GM18499 (cell line): Measurements from ENCODE around the gene SSMEM1.
"Not testable (repeated sequence)": the region's sequence is repeated elsewhere in the genome, so short reads cannot be mapped to it uniquely, and the experiment has no call there.

ENCODE experiments used
- ATAC-seq: cut with Tn5 transposase; IDR thresholded peaks from one replicate; pipeline ENCODE4 v1.9.1; 2021; ENCODE audit warnings: moderate number of reproducible peaks; ENCODE audit not compliant: insufficient read depth, unreplicated experiment

SSMEM1 gene, protein sequence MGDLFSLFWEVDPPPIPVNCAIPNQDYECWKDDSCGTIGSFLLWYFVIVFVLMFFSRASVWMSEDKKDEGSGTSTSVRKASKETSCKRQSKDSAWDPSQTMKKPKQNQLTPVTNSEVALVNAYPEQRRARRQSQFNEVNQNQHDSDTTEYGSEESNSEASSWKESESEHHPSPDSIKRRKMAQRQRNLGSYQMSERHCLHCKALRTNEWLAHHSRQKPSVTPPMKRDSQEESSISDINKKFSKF

DNA sequence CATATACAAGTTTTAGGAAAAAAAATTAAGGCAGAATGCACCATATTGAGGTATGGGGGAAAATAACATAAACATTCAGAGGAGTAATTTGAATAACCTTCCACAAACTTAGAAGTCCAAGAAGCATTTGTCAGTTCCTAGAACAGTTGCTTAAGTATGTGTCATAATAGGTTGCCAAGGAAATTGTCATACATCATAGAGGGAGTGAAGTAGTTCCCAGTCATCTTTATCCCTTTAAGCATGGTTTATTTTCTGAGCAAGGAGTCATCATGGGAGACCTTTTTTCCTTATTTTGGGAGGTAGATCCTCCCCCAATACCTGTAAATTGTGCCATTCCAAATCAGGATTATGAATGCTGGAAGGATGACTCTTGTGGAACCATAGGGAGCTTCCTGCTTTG is at the start of gene SSMEM1:
Gene SSMEM1, plus strand, starts transcription at position 219 of the 400 bp plus-strand sequence. Its CDS starts 51 bp downstream, at position 270.
- ATAC-seq, result no peak

DNA sequence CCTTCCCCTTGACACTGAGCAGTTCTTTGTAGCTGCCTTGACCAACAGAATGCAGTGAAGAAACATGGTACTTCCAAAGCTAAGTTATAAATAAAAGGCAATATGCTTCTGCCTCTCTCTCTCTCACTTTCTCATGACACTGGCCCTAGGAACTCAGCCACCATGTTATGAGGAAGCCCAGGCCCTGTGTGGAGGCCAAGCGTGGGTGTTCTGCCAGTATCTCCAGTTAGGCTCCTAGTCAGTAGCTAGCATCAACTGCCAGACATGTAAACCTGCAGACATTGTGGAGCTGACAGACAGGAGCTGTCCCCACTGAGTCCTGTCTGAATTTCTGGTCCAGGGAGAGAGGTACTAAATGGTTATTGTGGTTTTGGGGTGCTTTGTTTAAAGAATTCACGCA is 47.6 kb upstream of the SSMEM1 start:
- no peak for ATAC-seq

DNA sequence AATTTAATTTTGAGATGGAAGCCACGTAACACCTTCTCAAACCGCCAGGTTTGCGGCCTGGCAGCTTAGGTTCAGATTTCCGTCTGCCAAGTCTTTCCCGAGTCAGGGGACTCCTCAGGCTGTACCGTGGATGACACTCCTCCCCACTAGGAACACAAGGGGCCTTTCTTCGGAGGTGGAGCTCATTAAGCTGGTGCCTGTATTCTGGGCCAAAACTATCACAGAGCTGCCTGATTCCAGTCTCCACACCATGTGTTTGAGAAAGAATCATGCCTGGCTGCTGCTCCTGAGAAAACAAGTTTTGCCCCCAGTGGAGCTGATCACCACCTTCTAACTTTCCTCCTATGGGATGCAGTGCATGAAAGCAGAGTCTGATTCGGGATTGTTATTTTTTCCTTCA is 47.2 kb upstream of the SSMEM1 start:
- no peak for ATAC-seq

DNA sequence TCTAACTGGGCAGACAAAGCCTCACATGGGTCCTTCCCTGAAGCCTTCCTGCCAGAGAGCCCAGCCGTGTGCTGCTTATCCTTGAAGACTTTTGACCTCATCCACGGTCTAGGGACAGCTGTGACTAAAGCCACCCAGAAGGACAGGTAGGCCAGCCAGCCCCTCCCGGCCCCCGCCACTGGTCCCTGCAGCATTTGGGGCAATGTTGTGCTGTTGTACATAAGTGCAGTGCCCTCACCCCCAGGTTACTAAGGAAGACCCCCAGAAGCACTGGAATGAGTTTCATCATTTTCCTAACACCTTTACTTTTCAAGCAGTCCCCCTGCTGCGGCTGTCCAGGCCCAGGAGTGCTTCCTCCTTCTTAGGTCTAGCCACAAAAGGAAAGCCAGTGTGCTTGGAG is 45.5 kb upstream of the SSMEM1 start:
- ATAC-seq, result no peak

DNA sequence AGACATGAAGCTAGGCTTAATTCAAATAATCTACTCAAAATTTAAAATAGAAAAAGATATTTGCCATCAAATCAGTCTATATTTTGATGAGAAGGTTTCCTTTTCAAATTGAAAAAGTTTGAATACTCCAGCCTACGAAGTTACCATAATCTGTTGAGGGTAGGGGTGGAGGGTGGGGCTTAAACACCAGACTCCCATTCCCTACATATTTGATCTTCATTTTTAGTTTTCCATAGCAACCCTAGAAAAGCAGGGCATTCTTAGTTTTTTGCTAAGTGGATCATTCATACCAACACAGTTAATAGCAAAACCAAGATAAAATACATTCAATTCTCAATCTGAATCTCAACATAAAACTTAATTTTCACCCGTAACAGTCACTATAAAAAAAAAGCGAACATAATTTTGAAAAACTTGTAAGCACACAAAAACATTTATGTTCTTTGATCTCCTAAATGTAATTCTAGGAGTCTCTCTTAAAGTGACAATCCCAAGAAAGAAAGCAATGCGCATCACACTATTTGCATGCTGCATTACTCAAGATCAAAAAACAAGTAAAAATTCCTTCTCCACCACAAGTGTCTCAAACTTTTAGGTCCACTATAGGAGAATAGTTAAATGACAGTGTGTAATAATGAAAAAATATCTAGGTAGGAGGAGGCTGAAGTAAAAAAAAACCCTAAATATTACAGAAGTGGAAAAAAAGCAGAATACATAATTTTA is 33.3 kb upstream of the SSMEM1 start:
- no peak for ATAC-seq

DNA sequence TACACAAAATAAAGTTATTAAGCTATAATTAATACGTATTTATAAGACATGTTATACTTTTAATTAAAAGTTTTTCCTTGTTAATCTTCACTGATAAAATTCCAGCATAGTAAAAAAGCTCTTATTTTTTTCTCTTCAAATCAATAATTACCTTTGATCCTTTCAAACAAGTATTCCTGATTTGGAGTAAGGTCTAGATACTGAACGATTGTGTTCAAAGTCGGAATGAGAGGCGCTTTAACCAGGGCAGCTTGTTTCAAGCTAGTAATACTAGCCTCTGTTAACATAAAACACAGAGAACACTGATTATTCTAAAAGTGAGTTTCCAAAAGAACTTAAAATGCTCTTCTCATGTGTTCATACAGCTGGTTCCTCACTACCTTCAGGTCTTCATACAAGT is 29.4 kb upstream of the SSMEM1 start:
- ATAC-seq, result no peak

DNA sequence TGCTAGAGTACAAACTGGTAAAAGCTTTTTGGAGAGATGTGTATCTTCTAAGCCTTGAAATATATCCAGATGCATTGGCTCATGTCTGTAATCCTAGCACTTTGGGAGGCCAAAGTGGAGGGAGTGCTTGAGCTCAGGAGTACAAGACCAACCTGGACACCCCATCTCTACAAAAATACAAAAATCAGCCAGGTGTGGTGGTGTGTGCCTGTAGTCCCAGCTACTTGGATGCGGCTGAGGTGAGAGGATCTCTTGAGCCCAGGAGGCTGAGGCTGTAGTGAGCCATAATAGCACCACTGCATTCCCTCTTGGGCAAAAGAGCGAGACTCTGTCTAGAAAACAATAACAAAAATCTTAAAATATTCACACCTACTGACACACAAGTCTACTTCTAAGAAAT is 28.0 kb upstream of the SSMEM1 start:
- ATAC-seq, result no peak

DNA sequence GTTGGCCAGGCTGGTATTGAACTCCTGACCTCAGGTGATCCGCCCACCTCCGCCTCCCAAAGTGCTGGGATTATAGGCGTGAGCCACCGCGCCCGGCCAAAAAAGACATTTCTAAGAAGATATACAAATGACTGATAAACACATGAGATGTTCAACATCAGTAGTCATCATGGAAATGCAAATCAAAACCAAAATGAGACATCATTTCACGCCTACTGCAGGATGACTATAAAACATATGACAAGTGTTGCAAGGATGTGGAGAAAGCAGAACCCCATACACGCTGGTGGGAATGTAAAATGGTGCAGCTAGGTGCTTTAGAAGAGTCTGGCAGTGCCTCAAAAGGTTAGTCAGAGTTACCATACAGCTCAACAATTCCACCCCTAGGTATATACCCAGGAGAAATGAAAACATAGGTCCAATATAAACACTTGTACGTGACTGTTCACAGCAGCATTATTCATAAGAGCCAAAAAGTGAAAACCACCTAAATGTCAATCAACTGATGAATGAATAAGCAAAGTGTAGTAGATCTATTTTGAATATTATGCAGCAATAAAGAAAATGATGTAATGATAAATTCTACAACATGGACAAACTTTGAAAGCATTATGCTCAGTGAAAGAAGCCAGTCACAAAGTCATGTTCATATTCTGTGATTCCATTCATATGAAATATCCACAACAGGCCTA is 26.9 kb upstream of the SSMEM1 start:
- no peak for ATAC-seq

DNA sequence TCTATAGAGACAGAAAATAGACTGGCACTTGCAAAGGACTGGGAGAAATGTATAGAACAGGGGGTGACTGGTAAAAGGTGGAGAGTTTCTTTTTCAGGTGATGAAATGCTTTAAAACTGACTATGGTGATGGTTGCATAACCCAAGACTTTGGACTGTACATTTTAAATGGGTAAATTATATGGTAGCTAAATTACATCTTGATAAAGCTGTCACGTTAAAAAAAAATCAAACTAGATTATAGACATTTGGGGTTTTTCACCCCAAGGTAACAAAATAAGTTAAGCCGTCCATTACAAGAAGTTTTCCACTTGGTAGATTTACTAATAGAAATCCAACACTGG is 26.4 kb upstream of the SSMEM1 start:
- no peak for ATAC-seq

DNA sequence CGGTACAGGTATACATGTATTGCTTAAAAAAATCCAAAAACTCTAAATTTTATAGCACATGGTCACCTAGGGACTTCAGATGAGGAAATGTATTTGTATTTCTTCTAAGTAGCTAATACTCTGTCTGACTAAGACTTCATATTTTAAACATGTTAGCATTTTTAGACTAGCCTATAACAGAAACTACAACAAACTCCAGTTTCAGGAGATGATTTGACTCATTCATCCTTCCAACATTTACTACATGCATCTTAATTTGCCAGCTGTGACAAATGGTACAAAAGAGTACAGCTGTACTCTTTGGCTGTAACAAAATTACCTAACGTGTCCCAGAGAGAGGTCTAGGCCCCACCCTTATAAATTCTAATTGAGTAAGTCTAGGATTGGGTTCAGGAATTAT is 24.7 kb upstream of the SSMEM1 start:
- ATAC-seq, result peak; percentile 69

DNA sequence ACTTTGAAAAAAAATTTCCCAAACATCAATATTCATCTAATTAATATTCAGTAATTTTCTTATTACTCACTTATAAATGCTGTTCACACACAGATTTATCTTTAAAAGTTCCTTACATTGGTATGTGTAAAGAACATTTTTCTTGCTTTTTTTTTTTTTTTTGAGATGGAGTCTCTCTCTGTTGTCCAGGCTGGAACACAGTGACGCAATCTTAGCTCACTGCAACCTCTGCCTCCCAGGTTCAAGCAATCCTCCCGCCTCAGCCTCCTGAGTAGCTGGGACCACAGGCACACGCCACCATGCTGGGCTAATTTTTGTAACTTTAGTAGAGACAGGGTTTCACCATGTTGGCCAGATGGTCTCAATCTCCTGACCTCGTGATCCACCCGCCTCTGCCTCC is 23.3 kb upstream of the SSMEM1 start:
- not testable (repeated sequence) for ATAC-seq

DNA sequence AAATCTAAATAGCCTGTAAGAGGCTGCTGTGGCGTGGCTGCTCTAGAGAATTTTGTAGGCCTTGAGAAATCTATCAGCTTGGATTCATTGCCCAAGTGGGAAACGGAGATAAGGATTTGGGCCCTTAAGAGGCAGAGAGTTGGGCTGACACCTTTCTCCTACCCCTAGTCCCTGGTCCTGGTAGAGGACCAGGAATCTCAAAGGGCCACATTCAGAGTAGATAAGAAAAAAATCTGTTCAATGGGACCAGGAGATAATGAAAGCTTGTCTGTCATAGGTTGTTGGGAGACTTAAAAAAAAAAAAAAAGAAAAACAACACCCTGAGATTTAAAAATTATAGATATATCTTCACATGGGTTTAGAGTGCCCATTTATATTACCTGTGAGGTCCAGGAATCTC is 20.3 kb upstream of the SSMEM1 start:
- ATAC-seq, result no peak

DNA sequence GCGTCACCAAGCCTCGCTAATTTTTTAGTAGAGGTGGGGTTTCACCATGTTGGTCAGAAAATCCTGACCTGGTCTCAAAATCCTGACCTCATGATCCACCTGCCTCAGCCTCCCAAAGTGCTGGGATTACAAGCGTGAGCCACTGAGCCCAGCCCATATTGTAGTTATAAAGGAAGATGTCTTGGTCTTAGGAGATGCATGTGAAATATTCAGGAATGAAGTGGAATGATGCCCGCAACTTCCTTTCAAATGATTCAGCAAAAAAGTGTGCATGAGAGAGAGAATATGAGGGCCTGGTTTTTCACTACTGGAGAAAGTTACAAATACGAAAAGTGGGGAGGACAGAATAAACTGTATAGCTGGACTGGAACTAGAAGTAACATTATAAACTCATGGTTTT is 18.3 kb upstream of the SSMEM1 start:
- no peak for ATAC-seq

DNA sequence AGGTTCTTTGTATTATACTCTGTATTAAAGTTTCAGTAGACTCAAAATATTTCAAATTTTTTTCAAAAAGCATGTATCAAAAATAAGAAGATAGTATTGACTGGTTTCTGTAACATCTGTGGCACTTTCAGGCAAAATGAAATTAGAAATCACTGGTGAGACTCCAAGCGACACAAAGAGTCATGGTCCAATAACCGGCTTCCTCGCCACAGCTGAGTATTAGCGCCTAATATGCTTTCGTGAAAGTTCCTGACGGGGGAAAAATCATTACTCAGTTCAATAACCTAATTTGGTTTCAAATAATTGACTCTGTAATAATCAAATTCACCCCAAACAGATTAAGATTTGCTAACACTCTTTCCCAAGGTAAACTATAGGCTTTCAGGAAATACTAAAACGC is 15.9 kb upstream of the SSMEM1 start:
- no peak for ATAC-seq

DNA sequence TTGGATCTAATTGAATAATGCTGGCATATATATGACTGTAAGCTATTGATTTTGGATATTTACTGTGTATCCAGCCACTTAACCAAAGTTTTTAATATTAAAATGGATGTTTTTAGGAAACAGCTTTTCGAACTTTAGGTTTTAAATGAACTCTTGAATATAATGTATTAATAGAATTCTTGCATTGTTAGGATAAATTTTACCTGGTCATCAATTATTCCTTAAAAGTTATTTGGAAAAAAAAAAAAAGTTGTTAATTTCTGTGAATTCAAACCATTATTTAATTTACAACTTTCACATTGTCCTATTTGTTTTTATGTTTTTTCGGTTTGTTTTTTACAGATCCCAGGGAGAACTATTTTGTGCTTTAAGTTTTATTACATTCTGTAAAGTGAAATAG is 12.3 kb upstream of the SSMEM1 start:
- ATAC-seq, result no peak

DNA sequence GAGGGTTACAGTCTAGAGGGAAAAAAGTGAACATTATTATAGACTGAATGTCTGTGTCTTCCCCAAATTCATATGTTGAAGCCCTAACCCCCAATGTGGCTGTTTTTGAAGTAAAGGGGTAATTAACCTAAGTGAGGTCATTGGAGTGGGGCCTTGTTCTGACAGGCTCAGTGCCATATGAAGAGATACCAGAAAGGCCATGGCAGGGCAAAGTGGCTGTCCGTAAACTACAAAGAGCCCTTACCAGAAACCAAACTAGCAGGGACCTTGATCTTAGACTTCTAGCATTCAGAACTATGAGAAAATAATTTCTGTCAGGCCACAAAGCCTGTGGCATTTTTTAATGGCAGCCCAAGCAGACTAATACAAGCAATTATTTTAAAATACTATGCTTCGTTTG is 11.2 kb upstream of the SSMEM1 start:
- no peak for ATAC-seq

DNA sequence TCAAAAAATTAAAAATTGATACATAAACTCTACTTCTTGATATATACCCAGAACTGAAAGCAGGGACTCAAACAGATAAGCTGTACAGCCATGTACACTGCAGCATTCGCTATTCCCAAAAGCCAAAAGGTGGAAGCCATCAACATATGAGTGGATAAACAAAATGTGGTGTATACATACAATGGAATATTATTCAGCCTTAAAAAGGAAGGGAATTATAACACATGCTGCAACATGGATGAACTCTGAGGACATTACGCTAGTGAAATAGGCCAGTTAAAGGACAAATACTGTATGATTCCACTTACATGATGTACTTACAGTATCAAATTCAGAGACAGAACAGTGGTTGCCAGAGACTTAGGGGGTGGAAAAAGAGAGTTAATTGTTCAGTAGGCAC is 10.6 kb upstream of the SSMEM1 start:
- ATAC-seq, result no peak

DNA sequence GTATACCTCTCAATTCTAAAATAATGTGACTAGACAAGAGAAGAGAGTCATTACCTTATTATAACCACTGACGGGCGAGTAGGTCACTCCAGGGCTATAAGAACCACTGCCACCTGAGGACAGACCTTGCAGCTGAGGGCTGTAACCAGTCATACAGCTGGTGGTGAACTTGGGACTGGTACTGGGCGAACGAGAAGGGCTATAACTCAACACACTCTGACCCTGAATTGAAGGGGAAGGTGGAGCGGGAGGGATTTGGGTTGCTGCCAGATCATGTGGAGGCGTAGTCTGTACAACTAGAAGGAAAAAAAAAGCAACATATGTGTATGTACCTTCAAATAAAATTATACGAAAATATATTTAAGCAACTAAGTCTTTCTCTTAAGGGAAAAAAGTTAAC is 5.9 kb upstream of the SSMEM1 start:
- ATAC-seq, result no peak

DNA sequence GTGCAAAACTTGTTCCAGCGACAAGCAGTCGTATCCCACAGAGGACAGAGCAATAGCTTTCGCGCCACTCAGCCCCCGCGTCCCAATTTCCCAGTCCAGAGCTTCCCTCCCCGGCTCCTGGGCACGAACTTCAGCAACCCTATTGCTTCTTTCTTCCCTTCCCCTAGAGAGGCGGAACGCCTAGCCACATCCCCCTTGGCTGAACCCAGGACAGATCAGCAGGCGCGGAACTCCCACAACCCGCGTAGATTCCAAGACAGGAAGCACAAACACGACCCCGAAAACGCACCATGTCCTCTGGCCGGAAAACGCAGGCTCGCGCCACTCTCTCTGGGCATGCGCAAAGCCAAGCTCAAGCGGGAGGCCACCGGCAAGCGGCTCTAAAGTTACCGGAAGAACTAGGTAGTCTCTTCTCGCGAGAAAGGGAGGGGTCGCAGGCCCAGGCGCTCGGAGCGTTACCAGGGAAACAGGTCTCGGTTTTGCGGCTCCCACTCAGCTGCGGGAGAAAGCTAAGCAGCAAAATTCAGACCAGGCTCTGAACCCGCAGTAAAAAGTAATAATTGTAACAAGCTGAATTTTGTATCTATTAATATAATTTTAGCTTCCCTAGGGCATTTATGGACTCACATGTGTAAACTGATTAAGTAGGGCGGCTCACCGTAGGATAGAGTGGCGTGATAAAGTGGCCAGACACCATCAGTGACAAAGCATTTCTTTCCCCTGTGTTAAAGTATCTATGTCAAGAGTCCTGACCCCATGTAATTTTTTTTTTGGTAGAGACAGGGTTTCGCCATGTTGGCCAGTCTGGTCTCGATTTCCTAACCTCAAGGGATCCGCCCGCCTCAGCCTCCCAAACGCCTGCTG is 2.3 kb upstream of the SSMEM1 start, which contains the start of gene TMEM209:
Gene TMEM209, minus strand, starts transcription at position 323 of the 864 bp plus-strand sequence. Its CDS starts 31 bp downstream, at position 292.
- peak; percentile 86 for ATAC-seq

DNA sequence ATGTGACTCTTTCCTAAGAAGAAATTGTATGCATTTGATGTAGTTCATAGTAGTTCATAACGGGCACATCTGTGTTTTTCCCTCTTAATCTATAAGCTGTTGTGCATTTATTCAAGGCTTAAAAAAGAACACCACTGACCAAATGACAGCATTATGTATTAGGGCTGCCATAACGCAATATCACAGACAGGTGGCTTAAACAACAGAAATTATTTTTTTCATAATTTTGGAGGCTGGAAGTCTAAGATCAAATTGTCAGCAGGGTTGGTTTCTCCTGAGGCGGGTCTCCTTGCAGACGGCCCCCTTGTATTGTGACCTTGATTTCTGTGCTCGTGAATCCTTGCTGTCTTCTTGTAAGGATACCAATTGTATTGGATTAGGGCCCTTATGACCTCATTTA is 627 bp upstream of the SSMEM1 start:
- ATAC-seq, result no peak

DNA sequence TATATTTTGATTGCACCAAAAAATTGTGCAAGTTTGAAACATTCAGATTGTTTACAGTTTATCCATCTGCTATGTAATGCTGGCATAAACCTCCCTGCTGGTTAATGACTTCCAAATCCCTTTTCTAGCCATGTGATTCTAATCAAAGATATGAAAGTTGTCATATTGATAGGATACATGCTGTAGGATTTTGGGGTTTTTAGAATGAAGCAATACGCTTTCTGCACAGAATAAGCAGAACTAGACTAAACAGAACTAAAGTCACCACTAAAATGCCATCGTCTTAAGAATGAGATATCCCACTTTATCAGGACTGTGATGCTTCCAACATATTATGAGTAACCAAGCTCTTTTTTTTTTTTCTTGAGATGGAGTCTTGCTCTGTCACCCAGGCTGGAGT is 856 bp downstream of the SSMEM1 start:
- ATAC-seq, result no peak
